Heart left ventricle (tissue), 13 donors: Measurements from ENCODE around the gene MTNR1A.

Experiments used
- CTCF ChIP-seq, 12 donors: fragments of 200-600 bp; sonication (generic) in 4 of 12; IDR thresholded peaks; one replicate each; pipeline versions ENCODE4 v1.5.0 to v1.8.0; 2018 to 2022; ENCODE audit warnings: antibody characterized with exemption in 12 of 12, mild to moderate bottlenecking in 5 of 12
- POLR2A ChIP-seq, 2 donors: fragments of 450-650 bp; IDR thresholded peaks; one replicate each; pipeline ENCODE4 v1.6.1; 2017; ENCODE audit warnings: antibody characterized with exemption in 2 of 2, mild to moderate bottlenecking in 2 of 2, moderate library complexity in 2 of 2
- donor health status: ischemic (EF 13 %, LVEDD 7.1; RV severe dilation, severe dysfunction).
- donor health status: DM: no; HTN: yes; CAD: no.
- donor health status: DM: no; HTN: no; CAD: no.
- donor health status: ischemic (EF 25% LVEDD 6.9; RV normal size, moderate dysfunction).
- donor health status: ischemic (EF 25% LVEDD 5.7; RV mildly dilated, moderate dysfunction).
- donor health status: ischemic (EF 35%, LVEDD 5.7; RV mildly dilated, moderate dysfunction).
- donor health status: nonischemic (EF 11% LVEDD 7.7; RV severe dilation, severe dysfunction).
- donor health status: DM: yes; HTN: yes; CAD: no.
- donor health status: PGD.
- donor health status: ischemic (EF 29% LVEDD 5.4; RV normal size, mild dysfunction).
- donor health status: nonischemic (EF 23%, LVEDD 6.1; RV moderate dilation, normal function).

GRCh38 chr4:186543206-186543605, 12.2 kb downstream of the MTNR1A start:
- TF ChIP-seq CTCF (IDR thresholded peaks at IDR 0.05) (no peak), POLR2A (IDR thresholded peaks at IDR 0.05) (no peak)
